ENCODE results near the gene PRKG1.

GRCh38 chr10:51786684-51787035 lies 712.4 kb downstream of the PRKG1 start:
- TF ChIP-seq EZH2 (IDR thresholded peaks at IDR 0.05; ENCODE audit: borderline replicate concordance, insufficient read depth, low read depth, low read length, poor library complexity, severe bottlenecking) (no peak), CTCF (IDR thresholded peaks at IDR 0.05) (no peak)

Data from B cell (primary cell).